Astrocyte (in vitro differentiated cells and primary cell): ENCODE results near the gene RNF150.

Source experiments
- CTCF ChIP-seq: IDR thresholded peaks from 2 replicates; pipeline ENCODE4 v1.5.1; 2011; ENCODE audit warnings: low read depth, mild to moderate bottlenecking, inconsistent platforms, low read length, moderate library complexity; ENCODE audit not compliant: insufficient read depth
- EZH2 ChIP-seq: IDR thresholded peaks from 2 replicates; pipeline ENCODE4 v1.6.1; 2012; ENCODE audit warnings: mild to moderate bottlenecking, low read length, inconsistent platforms; ENCODE audit not compliant: insufficient read depth

- TF ChIP-seq CTCF: no peak
- TF ChIP-seq EZH2: no peak
Observed at GRCh38 chr4:141022111-141022695, 111.1 kb downstream of the RNF150 start.
